NOMO-1 (cell line): ENCODE results near the gene ARNT2.

Experiments
- DNase-seq, 2 experiments: peaks; one replicate each; lab custom pipeline; 2025; ENCODE audit not compliant: unreplicated experiment in 2 of 2; lab: John Stamatoyannopoulos, UW

ARNT2 gene

DNA sequence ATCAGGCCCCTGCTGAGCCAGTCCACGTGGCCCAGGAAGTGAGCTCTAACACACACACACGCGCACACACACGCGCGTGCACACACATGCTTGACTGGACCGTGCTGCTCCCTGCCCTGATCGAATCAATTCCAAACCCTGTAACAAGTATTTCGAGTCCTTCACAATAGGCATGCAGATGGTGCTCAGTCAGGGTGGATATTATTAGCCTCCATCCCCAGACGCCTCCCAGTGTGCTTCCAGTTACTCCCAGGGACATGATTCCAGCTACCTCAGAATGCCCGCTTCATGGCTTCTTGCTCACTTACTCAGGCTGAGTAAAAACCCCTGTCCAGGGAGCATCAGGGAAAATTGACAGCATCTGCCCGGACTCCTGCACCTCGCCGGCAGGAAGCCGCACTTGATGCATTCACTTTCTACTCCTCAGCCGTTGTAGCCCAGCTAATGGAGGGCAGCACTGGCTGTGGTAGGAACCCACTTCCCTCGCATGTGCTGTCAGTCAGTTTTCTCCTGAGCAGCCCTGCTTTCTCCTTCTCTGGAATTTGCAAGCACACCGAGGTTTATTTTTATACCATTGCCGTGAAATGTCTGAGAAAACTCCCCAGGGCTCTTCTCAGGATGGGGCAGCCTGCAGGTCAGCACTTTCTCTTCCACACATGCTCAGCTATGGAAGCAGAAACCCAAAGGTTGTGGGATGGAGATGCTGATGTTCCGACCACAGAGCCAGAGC lies 164.9 kb downstream of the ARNT2 start:
- no peak for DNase-seq

DNA sequence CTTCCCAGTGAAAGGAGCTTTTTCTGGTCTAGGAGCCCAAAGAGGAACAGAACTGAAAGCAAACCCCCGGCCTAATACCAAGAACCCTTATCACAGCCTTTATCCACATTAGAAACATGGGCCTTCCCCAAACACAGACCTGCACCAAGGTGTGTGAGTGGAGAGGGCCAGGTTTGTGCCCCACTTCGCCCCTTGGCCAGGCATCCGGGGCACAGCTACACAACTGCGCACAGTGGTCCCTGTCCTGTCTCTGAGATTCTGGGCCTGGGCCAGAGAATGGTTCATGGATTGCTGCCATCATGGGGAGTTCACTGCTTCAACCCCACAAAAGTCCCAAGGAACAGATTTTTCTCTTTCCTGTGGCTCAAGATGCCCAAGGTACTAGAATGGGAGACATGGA lies 165.5 kb downstream of the ARNT2 start:
- DNase-seq = no peak

DNA sequence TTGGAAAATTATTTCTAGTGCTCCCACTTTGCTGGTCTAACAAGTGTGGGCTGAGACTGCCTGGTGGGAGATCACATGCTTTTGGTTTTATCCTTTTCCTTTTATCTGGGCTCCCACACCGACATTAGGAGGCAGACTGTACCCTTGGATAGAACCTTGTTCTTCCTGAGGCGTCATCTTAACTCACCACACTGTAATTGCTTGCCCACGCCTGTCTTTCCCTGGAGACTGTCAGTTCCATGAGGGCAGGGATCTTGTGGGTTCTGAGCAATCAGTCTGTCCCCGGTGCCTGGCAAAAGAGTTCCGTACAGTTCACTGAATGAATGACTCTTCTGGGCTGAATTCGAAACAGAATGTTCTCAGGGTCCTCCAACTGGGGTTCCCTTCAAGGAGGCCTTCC lies 166.4 kb downstream of the ARNT2 start:
- DNase-seq = no peak

DNA sequence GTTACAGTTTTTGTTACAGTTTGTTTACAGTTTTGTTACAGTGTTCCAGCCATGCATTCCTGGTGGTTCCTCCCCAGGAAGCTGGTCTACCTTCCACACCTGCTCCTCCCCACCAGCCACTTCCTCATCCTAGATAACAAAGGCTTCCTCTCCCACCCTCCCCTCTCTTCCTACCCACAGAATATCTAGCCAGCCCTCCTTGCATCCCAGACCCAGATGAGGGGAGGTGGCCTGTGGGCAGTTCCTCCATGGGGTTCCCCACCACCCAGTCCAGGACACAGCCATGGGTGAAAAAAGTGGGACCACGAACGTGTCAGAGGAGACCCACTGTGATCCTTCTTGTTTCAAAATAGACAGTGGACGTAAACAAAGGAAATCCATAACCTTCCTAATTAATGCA lies 168.2 kb downstream of the ARNT2 start:
- DNase-seq = no peak

DNA sequence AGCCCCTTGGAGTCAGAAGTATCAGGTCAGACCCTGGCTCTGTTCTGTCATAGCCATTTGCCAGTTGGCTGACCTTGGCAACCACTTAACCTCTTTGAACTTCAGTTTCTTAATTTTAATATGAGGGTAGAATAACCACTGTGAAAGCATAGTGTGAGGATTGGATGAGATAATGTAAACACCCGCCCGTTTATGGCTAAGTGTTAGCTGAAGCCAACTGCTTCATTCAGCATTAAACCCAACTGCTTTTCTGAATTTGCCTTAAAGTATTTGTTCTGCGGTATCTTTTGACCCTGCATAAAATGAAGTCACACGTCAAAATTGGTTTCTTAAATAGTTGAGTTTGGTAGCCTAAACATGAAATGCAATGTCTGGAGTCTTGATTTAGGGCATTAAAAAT lies 169.4 kb downstream of the ARNT2 start:
- no peak for DNase-seq

DNA sequence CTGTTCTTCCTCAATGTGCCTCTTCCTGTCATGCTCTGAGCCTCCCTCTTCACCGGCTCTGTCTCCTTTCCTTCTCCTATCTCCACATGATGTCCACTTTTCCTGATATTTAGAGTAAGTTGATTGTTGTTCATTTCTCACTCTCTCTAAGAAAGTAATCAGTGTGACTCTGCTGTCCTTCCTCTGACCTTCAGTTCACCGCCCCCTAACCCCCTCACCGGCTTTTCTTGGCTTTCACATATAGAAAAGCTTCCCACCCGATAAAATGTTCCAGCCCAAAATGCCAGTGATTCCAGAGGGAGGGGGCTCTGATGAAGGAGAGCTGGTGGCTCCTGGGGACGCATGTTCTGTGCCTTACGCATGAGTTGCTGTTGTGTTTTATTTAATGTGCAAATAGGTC lies 170.4 kb downstream of the ARNT2 start:
- DNase-seq = no peak

DNA sequence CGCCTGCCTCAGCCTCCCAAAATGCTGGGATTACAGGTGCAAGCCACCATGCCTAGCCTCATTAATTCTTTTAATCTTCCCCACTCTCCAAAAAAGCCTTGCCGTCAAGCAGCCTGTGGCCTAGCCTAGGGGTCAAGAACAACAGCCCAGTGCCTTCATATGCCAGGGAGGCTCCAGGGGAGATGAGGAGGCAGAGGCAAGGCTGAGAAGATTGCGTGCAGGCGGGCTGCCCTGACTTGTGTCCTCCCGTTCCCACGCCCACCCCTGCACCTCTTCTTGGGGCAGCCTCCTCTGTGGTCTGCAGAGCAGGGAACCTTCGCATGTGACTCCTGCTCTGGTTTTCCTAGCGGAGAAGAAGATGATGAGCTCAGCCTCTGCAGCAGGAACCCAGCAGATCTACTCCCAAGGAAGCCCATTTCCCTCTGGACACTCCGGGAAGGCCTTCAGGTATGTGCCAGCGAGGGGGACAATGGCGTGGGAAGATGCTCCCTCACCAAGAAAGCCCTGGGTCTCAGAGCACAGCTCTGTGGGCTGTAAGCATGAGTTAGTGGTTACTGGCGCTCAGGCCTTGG lies 172.4 kb downstream of the ARNT2 start:
- DNase-seq = no peak

DNA sequence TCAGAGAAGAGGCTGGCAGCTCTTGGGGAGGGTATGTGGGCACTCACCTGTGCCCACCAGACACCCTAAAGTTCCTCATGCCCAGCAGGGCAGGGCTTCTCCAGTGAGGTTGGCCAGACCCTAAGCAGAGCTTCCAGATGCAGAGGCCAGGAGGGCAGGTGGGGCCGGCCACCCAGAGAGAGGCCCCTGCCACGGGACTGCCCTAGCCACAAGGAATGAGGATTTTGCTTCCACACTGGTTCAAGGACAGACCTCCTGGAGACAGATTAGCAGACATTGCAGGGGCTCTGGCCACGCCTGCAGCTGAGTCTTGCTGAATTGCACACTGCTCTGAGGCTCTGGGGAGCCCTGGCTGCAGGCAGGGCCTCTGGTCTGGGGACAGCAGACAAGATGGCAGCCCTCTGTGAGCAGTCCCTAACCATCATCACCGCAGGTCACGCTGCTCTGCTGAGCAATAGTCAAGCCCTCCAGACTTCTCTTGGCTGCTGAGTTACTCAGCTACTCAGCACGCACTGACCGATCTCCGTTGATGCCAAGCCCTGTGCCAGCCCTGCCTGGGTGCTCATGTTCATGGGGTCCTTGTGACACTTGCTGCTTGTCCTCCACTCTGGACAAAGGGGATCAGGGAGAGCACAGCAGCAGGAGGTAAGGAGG lies 173.5 kb downstream of the ARNT2 start:
- DNase-seq = no peak

DNA sequence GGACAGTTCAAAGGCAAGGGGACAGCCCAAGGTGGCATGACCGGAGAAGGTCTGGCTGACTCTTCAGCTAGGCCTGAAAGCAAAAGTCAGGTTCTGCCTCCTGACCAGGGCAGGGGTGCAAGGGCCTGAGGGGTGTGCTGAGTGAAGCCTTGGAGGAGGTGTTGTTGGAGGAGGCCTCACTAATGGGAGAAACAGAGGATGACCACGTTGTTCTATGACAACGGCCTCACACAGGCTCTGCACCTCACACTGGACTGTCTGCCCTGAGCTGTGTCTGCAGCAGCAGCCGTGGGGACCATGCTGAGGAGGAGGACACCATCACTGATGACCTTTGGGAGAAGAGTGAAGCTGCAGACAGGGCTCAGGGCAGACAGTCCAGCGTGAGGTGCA lies 174.0 kb downstream of the ARNT2 start:
- no peak for DNase-seq

DNA sequence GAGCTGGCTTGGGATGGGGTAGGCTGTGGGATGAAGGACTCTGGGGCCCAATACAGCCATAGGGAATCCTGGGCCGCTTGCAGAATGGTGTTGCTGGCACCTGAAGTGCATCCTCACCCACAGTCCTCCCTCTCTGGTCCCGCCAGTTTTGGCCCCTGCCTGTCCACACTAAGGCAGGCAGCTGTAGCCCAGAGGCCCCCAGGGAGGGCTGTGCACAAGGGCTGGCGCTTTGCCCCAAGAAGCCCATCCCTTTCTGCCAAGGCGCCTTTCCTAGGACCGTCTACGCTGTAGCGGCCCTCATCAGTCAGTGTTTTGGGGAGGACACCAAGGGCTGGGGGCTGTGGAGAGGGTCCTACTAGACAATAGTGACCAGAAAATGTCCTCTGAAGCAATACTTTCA lies 174.7 kb downstream of the ARNT2 start:
- no peak for DNase-seq

DNA sequence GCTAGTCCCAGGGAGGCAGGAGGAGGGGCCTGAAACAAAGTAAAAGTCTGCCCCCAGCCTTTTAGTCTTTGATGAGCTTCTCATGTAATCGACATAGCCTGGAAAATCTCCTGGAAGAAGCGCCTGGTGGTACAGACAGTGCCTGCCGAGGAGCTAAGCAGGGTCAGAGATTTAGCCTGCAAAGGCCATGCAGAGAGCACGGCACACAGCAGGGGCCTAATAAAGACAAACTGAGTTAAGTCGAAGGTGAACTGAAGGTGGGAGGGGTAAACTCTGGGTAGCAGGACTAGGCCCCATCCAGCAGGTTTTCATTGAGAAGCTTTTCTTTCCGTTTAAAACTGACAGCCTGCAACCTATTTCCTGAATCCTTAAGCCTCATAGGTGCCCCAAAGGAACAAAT lies 175.4 kb downstream of the ARNT2 start:
- DNase-seq = no peak

DNA sequence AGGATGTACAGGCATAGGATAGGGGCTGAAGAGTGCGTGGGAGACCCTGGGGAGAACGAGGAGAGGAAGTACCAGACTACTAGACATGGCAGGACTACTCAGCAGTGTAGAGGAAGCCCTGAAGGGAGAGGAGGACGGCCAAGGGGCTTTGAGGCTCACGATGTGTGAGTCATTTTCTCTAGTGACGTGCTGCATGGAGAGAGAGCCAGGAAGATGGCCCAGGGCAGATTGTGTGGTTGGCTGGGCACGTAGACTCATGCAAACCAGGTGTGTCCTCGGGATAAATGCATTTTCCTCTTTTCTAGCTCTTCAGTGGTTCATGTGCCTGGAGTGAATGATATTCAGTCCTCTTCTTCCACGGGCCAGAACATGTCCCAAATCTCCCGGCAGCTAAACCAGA lies 175.9 kb downstream of the ARNT2 start:
- DNase-seq = no peak

DNA sequence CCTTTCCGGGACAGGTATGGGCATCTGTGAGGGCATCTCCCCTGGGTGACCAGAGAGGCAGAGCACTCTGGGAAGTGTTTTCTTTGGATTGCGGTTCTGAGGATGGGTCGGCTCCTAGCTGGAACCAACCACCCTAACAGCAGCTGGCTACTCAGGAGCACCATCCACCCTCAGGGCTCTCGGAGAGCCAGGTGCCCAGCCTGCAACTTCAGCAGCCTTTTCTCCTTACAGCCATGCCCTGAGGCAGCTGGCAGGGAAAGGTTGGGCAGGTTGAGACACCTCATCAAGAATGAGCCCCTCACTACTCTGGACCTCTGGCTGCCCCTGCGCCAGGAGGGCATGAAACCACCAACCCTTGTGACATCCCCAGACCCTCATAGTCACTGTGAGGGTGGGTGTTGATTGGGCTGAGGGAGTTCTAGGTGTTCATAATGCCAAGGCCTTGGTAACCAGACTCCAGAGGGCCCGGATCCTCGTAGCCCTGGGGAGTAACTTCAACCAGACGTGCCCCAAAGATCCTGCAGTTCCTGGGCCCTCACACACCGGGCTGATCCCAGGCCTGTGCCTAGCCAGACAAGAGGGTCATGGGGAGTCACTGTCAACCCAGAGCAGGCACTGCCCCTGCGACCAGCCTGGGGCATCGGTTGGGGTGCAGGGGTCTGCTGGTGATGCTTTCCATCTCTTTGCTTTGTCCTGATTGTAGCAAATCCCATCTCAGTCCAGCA lies 176.5 kb downstream of the ARNT2 start:
- no peak for DNase-seq

DNA sequence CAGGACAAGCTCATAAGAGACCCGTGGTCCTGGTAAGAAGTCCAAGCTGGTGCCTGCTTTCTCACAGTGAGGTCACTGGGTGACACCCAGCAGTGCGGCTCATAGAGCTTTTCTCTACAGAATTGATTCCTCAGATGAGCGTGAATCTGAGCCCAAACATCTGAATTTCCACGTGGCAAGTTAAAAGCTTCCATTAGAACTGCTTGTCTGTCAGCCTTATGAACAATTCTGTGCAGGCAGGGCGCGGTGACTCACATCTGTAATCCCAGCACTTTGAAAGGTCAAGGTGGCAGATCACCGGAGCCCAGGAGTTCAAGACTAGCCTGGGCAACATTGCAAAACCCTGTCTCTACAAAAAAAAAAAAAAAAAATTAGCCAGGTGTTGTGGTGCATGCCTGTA lies 177.8 kb downstream of the ARNT2 start:
- no peak for DNase-seq

DNA sequence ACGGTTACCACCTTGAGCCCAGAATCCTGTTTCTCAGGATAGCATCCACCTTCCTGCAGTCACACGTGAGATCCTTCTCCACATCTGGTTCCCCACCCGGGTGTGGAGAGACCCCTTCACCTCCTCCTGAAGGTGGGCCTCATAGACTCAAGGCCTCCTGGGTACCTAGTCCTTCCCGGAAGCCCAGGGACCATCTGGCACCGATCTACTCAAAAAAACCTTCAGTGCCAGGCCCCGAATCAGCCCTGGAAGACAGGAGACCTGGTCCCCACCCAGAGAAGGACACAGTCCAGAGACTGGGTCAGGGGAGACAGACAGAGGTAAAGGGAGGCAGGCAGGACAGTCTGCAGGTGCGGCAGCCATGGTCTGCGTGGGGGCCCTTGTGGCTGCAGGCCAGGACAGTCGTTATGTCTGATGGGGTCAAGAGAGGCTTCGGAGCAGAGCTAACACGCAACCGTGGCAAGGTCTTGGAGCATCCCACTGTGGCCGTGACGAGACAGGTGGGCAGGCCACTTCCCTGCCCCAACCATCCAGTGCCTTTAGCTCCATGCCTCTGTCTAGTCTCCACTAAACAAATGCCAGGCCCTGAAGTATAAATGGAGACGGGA lies 178.7 kb downstream of the ARNT2 start:
- no peak for DNase-seq

DNA sequence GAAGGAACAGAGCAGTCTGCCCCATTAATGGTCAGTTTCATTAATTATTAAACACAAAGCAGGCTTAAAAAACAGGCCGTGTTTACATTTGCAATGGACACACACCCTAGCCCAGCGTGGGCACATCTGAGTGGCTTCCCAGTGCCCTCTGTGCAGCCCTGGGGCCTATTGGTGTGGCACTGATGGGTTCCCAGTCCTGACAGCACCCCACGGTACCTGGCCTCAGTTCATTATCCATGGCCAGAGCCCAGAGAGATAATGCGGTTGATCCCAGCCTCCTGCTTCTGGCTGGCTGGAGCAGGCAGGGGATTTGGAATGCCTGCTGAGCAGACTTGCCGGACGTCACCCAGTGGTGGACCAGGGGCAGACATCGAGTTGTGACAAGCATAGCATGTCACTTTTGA lies 180.4 kb downstream of the ARNT2 start:
- no peak for DNase-seq

DNA sequence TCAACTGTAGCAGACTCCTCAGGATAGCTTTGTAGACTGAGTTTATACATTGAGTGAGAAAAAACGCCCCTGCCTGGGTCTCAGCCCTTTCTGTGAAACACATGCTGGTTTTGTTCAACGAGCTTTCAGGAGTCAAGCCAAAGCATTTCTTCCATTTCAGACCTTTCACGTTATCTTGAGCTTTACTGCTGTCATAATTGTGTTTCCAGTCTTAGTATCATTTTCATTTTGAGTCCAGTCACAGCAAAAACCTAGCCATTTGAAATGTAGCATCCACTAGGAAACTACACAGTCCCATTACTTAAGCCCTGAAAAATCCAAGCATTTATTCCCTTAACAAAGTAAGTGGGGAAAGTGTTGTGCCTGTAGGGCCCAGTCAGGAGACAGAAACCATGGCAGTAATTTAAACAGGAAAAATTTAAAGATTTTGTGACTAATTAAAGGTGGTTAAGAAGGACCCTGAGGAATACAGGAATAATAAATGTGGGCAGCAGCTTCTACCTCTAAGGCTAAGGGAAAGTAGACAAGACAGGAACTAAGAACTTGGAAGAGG lies 180.9 kb downstream of the ARNT2 start:
- DNase-seq = no peak

DNA sequence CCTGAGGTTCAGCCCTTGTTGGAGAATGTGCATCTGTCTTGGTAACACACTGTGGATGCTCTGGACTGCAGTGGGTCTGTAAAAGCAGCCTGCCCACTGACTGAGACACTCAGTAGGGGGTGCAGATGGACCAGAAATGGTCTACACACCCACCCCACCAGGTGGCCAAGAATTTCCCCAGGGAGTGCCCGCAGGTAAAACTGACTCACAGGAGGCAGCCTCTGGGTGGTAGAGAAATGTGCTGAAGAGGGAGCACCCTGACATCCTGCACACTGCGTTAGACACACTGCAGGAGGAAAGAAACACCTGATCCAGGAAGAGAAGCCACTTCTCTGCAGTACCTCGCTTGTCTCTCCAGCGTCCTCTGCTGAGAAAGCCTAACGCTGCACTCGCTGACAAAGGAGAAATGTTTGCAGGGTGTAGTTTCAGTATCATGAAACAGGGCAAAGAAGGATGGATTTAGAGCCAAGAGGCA lies 181.4 kb downstream of the ARNT2 start:
- no peak for DNase-seq

DNA sequence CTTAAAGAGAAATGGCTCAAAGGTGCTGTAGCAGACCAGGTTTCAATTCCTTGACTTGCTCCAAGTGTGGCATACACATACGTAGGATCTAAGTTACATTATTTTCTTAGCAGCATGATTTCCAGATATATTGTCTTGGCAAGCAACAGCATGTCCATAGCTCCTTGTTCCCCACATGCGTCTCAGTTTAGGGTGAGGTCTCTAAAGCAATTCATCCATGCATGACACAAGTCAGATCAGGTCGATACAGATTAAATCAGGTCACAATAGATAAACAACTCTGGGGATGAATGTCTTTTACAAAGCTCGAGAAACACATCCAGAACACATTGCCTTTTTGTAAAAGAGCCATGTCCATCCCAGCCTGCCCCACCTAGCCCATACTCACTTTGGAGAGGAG lies 182.0 kb downstream of the ARNT2 start:
- DNase-seq = no peak

DNA sequence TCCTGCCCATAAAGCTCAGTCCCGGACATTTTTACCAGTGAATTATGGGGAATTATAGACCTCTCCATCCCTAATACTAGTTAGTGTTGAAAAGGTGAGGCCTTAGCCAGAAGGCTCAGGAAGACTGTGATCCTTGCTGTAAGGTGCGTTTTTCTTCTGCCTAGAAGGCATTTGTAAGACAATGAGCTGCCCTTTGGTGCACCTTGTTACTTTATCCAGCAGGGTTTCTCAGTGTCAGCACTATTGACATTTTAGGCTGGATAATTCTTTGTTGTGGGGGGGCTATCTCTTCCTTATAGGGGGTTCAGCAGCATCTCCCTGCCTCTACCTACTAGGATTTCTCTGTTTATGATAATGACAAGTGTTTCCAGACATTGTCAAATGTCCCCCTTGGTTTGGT lies 182.8 kb downstream of the ARNT2 start:
- no peak for DNase-seq
